CD8-positive, alpha-beta memory T cell (primary cell): ENCODE measurements around the gene PHLDA1. TPM values are rescaled to one million over a fixed set of nuclear protein-coding genes. Genes with fewer than 3 reads are reported as not detected.

ENCODE experiments used
- CTCF ChIA-PET: fragments of 350-600 bp; sonication (Branson Sonifier 250); formaldehyde crosslinking; loops from one replicate; lab custom pipeline; 2021; ENCODE audit warnings: antibody characterized with exemption; lab: Charles Lee
- POLR2A ChIA-PET: fragments of 350-600 bp; sonication (Branson Sonifier 250); formaldehyde crosslinking; loops from one replicate; lab custom pipeline; 2021; ENCODE audit warnings: antibody characterized with exemption; lab: Charles Lee
- DNase-seq, 5 donors: peaks; one replicate each; pipeline versions ENCODE4 v3.0.0 to v3.0.0-alpha.2; 2020 to 2022; ENCODE audit warnings: mixed read lengths in 1 of 5
- H3K27ac ChIP-seq: one replicate; pipeline ENCODE4 v1.7.0; 2013; ENCODE audit warnings: low read depth, mild to moderate bottlenecking, low read length, moderate library complexity
- H3K27me3 ChIP-seq: 2 replicates; pipeline ENCODE4 v1.7.0; 2013; ENCODE audit warnings: low read length, mild to moderate bottlenecking; ENCODE audit not compliant: insufficient read depth, poor library complexity, severe bottlenecking
- H3K36me3 ChIP-seq: 2 replicates; pipeline ENCODE4 v1.7.0; 2013; ENCODE audit warnings: mild to moderate bottlenecking, low read length, moderate library complexity; ENCODE audit not compliant: insufficient read depth
- H3K4me1 ChIP-seq: 2 replicates; pipeline ENCODE4 v1.7.0; 2013; ENCODE audit warnings: mild to moderate bottlenecking, low read length, moderate library complexity; ENCODE audit not compliant: insufficient read depth
- H3K4me3 ChIP-seq: 2 replicates; pipeline ENCODE4 v1.7.0; 2013; ENCODE audit warnings: mild to moderate bottlenecking, low read length
- H3K9me3 ChIP-seq: 2 replicates; pipeline ENCODE4 v1.7.0; 2013; ENCODE audit warnings: mild to moderate bottlenecking, low read length
- H3K27ac Mint-ChIP-seq, 8 donors: one replicate each; pipeline ENCODE4 v1.8.0; 2020 to 2021; ENCODE audit warnings: mixed read lengths in 8 of 8, mild to moderate bottlenecking in 6 of 8, inconsistent platforms in 3 of 8, moderate library complexity in 3 of 8
- H3K27me3 Mint-ChIP-seq, 2 donors: one replicate each; pipeline ENCODE4 v1.8.0; 2020 to 2021; ENCODE audit warnings: mixed read lengths in 2 of 2, mild to moderate bottlenecking in 1 of 2, moderate library complexity in 1 of 2
- H3K36me3 Mint-ChIP-seq, 3 donors: one replicate each; pipeline ENCODE4 v1.8.0; 2020 to 2021; ENCODE audit warnings: mixed read lengths in 3 of 3, inconsistent platforms in 1 of 3, mild to moderate bottlenecking in 1 of 3
- H3K4me1 Mint-ChIP-seq, 3 donors: one replicate each; pipeline ENCODE4 v1.8.0; 2020 to 2021; ENCODE audit warnings: mixed read lengths in 3 of 3, inconsistent platforms in 1 of 3, mild to moderate bottlenecking in 1 of 3
- H3K4me3 Mint-ChIP-seq, 7 donors: one replicate each; pipeline ENCODE4 v1.8.0; 2020 to 2021; ENCODE audit warnings: mixed read lengths in 7 of 7, mild to moderate bottlenecking in 6 of 7, moderate library complexity in 4 of 7, inconsistent platforms in 2 of 7
- H3K9me3 Mint-ChIP-seq, 5 donors: one replicate each; pipeline ENCODE4 v1.8.0; 2020 to 2022; ENCODE audit warnings: mixed read lengths in 5 of 5, mild to moderate bottlenecking in 3 of 5, moderate library complexity in 2 of 5, inconsistent platforms in 1 of 5
- polyA plus RNA-seq: library from polyadenylated mRNA; unstranded; fragments of 300-500 nt; fragmentation: Illumina TruSeq; gene quantifications from one replicate; pipeline ENCODE4 v1.2.3, GENCODE V29; 2021
- total RNA-seq, 2 experiments: library from RNA; stranded (reverse); gene quantifications; one replicate each; pipeline ENCODE4 v1.2.3, GENCODE V29; 2021

Gene PHLDA1
- total and polyA plus RNA-seq, 3 experiments from 2014 or later: 2.1 to 43.4 (median 43.3) TPM

DNA sequence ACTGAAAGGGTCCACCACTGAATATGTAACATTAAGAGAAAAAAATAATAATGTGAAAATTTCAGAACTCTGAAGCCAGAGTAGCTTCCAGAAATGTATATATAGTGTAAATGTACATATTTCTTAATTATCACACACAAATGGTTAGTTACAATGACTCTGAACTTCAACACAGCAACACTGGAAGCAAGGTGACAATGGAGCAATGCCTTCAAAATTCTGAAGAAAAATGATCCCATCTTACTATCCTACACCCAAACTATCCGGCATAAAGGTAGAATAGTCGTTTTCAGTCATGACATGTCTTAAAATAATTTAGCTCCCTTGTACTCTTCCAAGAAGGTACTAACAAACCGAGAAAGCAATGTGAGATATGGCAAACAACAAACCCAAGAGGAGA is 41.0 kb upstream of the PHLDA1 start:
- ChIA-PET CTCF (interaction anchor here (1.1 kb wide), 1 partner anchor 31 kb away, joined by 3 read pairs; no protein-coding TSS in a partner anchor), POLR2A (no interaction called here)

DNA sequence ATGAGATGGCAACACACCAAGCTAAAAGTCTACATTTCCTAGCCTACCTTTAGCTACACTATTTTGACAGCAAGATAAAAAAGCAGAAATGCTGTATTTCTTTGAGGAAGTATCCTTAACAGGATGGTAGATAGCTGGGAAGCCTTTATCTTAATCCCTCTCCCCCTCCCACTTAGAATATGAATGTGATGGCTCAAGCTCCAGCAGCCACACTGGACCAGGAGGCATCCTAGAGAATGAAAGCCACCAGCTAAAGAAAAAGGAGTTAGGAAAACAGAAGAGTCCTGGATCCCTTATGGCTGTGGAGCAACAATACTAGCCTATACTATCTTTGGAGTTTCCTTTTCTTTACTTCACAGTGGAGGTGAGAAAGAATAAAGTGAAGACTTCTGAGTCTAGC is 37.8 kb upstream of the PHLDA1 start:
- Mint-ChIP-seq H3K27ac (peak overlapping the region in 5 of 8 donors; percentile 21 to 59 (median 44)), H3K4me3 (peak overlapping the region in 1 of 7 donors; percentile 11), H3K4me1 (peaks cover 52 to 81% (median 68%) of the 10 kb centered on the region in 3 donors), H3K9me3 (peaks cover 11 to 16% (median 15%) of the 10 kb centered on the region in 5 donors), H3K27me3 (no peaks in the 10 kb centered on the region), H3K36me3 (peaks cover 28 to 82% (median 45%) of the 10 kb centered on the region in 3 donors)
- no peak overlapping the region for H3K27ac ChIP-seq
- no peak for DNase-seq
- no peak overlapping the region for H3K4me3 ChIP-seq
- POLR2A ChIA-PET: no interaction called here
- H3K9me3 ChIP-seq: peaks cover 7% of the 10 kb centered on the region
- CTCF ChIA-PET: no interaction called here
- H3K27me3 ChIP-seq: no peaks in the 10 kb centered on the region
- H3K4me1 ChIP-seq: peaks cover 4% of the 10 kb centered on the region
- H3K36me3 ChIP-seq: peaks cover 15% of the 10 kb centered on the region

More for the DNA sequence above, 41.0 kb upstream of the PHLDA1 start:
- peaks cover 11% of the 10 kb centered on the region for H3K4me1 ChIP-seq
- Mint-ChIP-seq H3K27ac (peak overlapping the region in 1 of 8 donors; percentile 17), H3K4me1 (peaks cover 68 to 94% (median 92%) of the 10 kb centered on the region in 3 donors), H3K9me3 (no peaks in the 10 kb centered on the region), H3K36me3 (peaks cover 0 to 59% (median 23%) of the 10 kb centered on the region in 3 donors), H3K4me3 (no peak overlapping the region), H3K27me3 (no peaks in the 10 kb centered on the region)
- no peaks in the 10 kb centered on the region for H3K27me3 ChIP-seq
- H3K27ac ChIP-seq: no peak overlapping the region
- H3K4me3 ChIP-seq: no peak overlapping the region
- H3K9me3 ChIP-seq: no peaks in the 10 kb centered on the region
- DNase-seq: no peak
- H3K36me3 ChIP-seq: peaks cover 3% of the 10 kb centered on the region

DNA sequence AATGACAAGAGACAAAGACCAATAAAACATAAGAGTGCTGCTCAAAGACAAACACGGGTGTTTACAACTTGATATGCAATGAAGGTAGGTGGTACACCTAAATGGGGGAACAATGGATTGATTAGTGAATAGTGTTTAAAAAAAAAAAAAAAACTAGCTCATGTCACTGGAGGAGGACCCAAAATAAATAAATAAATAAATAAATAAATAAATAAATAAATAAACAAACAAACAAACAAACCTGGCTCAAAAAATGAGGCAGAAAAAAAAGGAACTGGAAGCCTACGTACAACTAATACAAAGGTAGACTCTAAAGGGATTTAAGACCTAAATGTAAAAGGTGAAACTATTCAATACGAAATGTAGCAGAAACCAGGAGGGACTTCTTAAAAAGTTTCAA is 34.3 kb upstream of the PHLDA1 start:
- Histone ChIP-seq H3K4me1 (no peaks in the 10 kb centered on the region), H3K9me3 (peaks cover 7% of the 10 kb centered on the region), H3K4me3 (no peak overlapping the region), H3K27me3 (no peaks in the 10 kb centered on the region), H3K36me3 (peaks cover 17% of the 10 kb centered on the region), H3K27ac (no peak overlapping the region)
- Mint-ChIP-seq H3K4me1 (peaks cover 37 to 74% (median 53%) of the 10 kb centered on the region in 3 donors), H3K27me3 (no peaks in the 10 kb centered on the region), H3K36me3 (peaks cover 47 to 87% (median 51%) of the 10 kb centered on the region in 3 donors), H3K9me3 (peaks cover 13 to 21% (median 18%) of the 10 kb centered on the region in 5 donors), H3K4me3 (no peak overlapping the region), H3K27ac (no peak overlapping the region)
- ChIA-PET CTCF (no interaction called here), POLR2A (no interaction called here)
- DNase-seq: no peak

DNA sequence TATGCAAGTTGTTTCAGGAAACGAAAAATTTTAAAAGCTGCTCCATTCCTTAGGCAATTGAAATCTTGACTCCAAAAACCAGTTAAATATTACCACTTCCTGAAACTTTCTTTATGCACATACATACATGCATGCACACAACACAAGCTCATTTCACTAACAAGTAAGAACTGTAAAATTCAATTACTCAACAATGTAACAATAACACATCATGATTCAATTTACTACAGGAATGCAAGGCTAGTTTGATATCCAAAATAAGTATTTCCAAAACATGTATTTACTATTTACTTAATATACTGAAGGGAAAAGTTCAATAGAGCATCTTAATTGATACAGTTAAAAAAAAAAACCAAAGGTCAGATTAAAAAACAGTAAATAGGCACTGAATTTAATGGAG is 33.3 kb upstream of the PHLDA1 start:
- Histone ChIP-seq H3K27me3 (no peaks in the 10 kb centered on the region), H3K36me3 (peaks cover 24% of the 10 kb centered on the region), H3K4me3 (no peak overlapping the region), H3K9me3 (peaks cover 7% of the 10 kb centered on the region), H3K4me1 (no peaks in the 10 kb centered on the region), H3K27ac (no peak overlapping the region)
- Mint-ChIP-seq H3K27me3 (no peaks in the 10 kb centered on the region), H3K9me3 (peaks cover 13 to 21% (median 18%) of the 10 kb centered on the region in 5 donors), H3K4me3 (peak overlapping the region in 1 of 7 donors; percentile 24), H3K27ac (peak overlapping the region in 2 of 8 donors; percentile 3 to 80), H3K36me3 (peaks cover 49 to 89% (median 49%) of the 10 kb centered on the region in 3 donors), H3K4me1 (peaks cover 30 to 71% (median 49%) of the 10 kb centered on the region in 3 donors)
- ChIA-PET POLR2A (interaction anchor here (0.7 to 1.4 kb wide), 2 partner anchors 20 to 496 kb away, joined by 4 to 5 read pairs; partner anchors contain the start of gene NAP1L1), CTCF (no interaction called here)
- no peak for DNase-seq

DNA sequence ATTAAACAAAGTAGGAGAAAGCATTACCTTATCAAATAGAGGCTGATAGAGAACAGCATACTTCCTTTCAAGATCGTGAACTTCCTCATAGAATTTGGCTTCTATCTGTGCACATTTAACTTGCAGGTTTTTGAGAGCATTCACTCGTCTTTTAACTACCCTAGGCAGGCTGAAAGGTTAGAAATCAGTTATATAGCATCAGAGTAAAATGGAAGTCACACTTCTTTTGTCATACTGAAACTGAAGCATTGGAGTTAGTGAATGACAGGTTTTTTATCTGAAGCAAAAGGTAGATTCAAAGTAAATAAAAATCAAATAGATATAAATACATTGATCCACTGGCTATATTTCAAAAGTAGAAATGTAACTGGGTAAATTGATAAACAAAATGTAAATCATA is 28.5 kb upstream of the PHLDA1 start:
- Mint-ChIP-seq H3K4me3 (no peak overlapping the region), H3K4me1 (peaks cover 14 to 44% (median 21%) of the 10 kb centered on the region in 3 donors), H3K27ac (peak overlapping the region in 4 of 8 donors; percentile 17 to 54 (median 38)), H3K27me3 (no peaks in the 10 kb centered on the region), H3K36me3 (peaks cover 38 to 88% (median 38%) of the 10 kb centered on the region in 3 donors), H3K9me3 (peaks cover 7 to 13% (median 10%) of the 10 kb centered on the region in 5 donors)
- Histone ChIP-seq H3K27me3 (no peaks in the 10 kb centered on the region), H3K4me3 (no peak overlapping the region), H3K4me1 (no peaks in the 10 kb centered on the region), H3K9me3 (peaks cover under 1% of the 10 kb centered on the region), H3K36me3 (peaks cover 38% of the 10 kb centered on the region), H3K27ac (no peak overlapping the region)
- CTCF ChIA-PET: no interaction called here
- no peak for DNase-seq
- POLR2A ChIA-PET: no interaction called here

DNA sequence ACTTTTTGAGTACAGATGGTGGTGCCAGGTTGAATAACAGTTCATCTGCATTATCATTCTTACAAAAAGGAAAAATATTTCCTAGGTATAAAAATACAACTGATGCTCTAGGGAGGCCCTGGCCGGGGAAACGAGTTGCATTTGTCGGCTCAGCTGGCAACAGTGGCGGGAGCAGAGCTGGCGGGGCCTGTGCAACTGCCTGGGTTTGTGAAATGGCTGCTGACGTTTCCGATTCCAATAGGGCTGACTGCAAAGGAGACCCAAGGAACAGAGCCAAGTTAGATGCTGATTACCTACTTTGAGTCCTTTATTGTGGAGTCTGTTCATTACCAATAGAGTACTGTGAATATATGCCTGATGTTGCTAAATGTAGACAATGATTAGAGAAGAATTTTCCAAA is 25.8 kb upstream of the PHLDA1 start:
- no peak for DNase-seq
- Mint-ChIP-seq H3K36me3 (peaks cover 19 to 89% (median 28%) of the 10 kb centered on the region in 3 donors), H3K9me3 (no peaks in the 10 kb centered on the region), H3K4me3 (no peak overlapping the region), H3K27ac (peak overlapping the region in 1 of 8 donors; percentile 17), H3K27me3 (no peaks in the 10 kb centered on the region), H3K4me1 (peaks cover 2 to 19% (median 10%) of the 10 kb centered on the region in 3 donors)
- POLR2A ChIA-PET: no interaction called here
- H3K36me3 ChIP-seq: peaks cover 53% of the 10 kb centered on the region
- H3K27ac ChIP-seq: no peak overlapping the region
- H3K4me1 ChIP-seq: no peaks in the 10 kb centered on the region
- no peaks in the 10 kb centered on the region for H3K27me3 ChIP-seq
- H3K9me3 ChIP-seq: no peaks in the 10 kb centered on the region
- H3K4me3 ChIP-seq: no peak overlapping the region
- CTCF ChIA-PET: no interaction called here

DNA sequence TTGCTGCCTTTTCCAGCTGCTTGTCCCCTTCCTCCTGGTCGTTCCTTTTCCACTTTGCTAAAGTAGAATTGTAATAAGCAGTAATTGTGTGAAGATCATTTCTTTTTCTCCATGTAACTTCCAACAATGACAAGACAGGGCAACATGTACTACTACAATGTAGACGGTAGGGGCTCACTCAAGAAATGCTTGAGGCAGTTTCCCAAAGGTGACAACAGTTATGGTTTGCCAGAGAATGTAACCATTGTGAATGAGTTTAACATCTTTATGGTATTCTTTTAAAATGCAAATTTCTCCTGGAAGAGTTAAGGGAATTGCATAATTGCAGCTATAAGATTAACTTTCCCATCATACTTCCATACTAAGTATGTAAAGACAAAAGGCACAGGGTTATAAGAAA is 23.8 kb upstream of the PHLDA1 start:
- H3K4me1 Mint-ChIP-seq: peaks cover 0 to 8% (median 3%) of the 10 kb centered on the region in 3 donors
- Histone ChIP-seq H3K4me3 (no peak overlapping the region), H3K36me3 (peaks cover 45% of the 10 kb centered on the region), H3K9me3 (no peaks in the 10 kb centered on the region), H3K4me1 (no peaks in the 10 kb centered on the region), H3K27ac (no peak overlapping the region), H3K27me3 (no peaks in the 10 kb centered on the region)
- ChIA-PET CTCF (no interaction called here), POLR2A (no interaction called here)
- peaks cover 14 to 87% (median 30%) of the 10 kb centered on the region in 3 donors for H3K36me3 Mint-ChIP-seq
- H3K27me3 Mint-ChIP-seq: no peaks in the 10 kb centered on the region
- no peak overlapping the region for H3K4me3 Mint-ChIP-seq
- H3K27ac Mint-ChIP-seq: peak overlapping the region in 2 of 8 donors; percentile 38 to 51
- DNase-seq: no peak
- no peaks in the 10 kb centered on the region for H3K9me3 Mint-ChIP-seq

DNA sequence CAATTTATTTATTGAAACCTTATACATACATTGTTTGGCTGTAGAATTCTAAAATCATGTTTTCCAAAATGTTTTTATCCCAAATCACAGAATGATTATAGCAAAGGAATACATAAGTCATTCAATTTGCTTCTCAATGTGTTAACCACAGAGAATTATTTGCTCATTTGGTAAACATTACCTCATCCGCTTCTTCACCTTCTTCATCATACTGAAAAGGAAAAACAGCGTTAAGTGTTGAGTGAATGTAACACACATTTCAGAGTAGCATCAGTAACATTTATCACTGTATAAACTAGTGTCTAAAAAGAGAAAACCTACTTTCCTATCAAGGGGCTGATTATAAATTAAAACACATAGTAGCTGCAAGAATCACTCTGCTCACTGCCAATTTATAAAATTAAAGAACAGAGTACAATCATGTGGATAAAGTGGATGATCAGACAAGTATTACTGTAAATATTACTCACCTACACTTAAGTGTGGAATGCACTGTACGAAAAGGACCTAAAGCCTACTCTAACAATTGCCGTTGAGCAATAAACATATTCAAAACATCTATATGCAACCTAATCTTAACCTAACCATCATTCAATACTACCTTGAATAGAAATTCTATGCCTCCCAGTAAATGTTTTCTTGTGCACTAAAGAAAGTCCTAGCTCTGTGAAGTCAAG is 18.1 kb upstream of the PHLDA1 start:
- no peaks in the 10 kb centered on the region for H3K27me3 Mint-ChIP-seq
- H3K27ac ChIP-seq: no peak overlapping the region
- ChIA-PET POLR2A (interaction anchor here (0.6 kb wide), 1 partner anchor 86 kb away, joined by 3 read pairs; no protein-coding TSS in a partner anchor), CTCF (no interaction called here)
- peak overlapping the region in 3 of 8 donors; percentile 43 to 48 (median 47) for H3K27ac Mint-ChIP-seq
- no peak overlapping the region for H3K4me3 ChIP-seq
- no peaks in the 10 kb centered on the region for H3K9me3 Mint-ChIP-seq
- no peaks in the 10 kb centered on the region for H3K27me3 ChIP-seq
- H3K36me3 Mint-ChIP-seq: peaks cover 3 to 74% (median 21%) of the 10 kb centered on the region in 3 donors
- H3K9me3 ChIP-seq: no peaks in the 10 kb centered on the region
- H3K36me3 ChIP-seq: peaks cover 12% of the 10 kb centered on the region
- no peaks in the 10 kb centered on the region for H3K4me1 Mint-ChIP-seq
- DNase-seq: no peak
- no peak overlapping the region for H3K4me3 Mint-ChIP-seq
- H3K4me1 ChIP-seq: no peaks in the 10 kb centered on the region
